HCT116 (cell line): ENCODE measurements around the gene ZNF582. TPM values are rescaled to one million over a fixed set of nuclear protein-coding genes. Genes with fewer than 3 reads are reported as not detected.

Experiments
- ATAC-seq: fragments of 200-7000 bp; cut with Tn5 transposase; 2 replicates; pipeline ENCODE4 v1.9.1; 2020; ENCODE audit warnings: mild to moderate bottlenecking, moderate library complexity
- BruUV-seq: library from RNA; stranded (reverse); fragments of 400-500 nt; replicated peaks from 2 replicates; lab custom pipeline; 2021; lab: Mats Ljungman, UMichigan
- CTCF ChIA-PET: fragments of 300-600 bp; sonication (Branson Sonifier 250); formaldehyde crosslinking; loops from one replicate; lab custom pipeline; 2021; ENCODE audit warnings: antibody characterized with exemption; lab: Charles Lee
- POLR2A ChIA-PET: fragments of 300-600, 350-600 bp; sonication (Branson Sonifier 250); formaldehyde crosslinking; loops from one replicate; lab custom pipeline; 2021; ENCODE audit warnings: antibody characterized with exemption; lab: Charles Lee
- RAD21 ChIA-PET, 2 experiments: fragments of 300-600 bp; sonication (Branson Sonifier 250); formaldehyde crosslinking; loops; one replicate each; lab custom pipeline; 2023; ENCODE audit warnings: low total read pairs in 2 of 2; ENCODE audit not compliant: uncharacterized antibody in 2 of 2, unreplicated experiment in 2 of 2, low non-redundant PET in 1 of 2; lab: Charles Lee
- DNase-seq: peaks from one replicate; pipeline ENCODE4 v3.0.0-alpha.2; 2010; ENCODE audit warnings: low read depth, low spot score
- H2AFZ ChIP-seq: fragments of 200-600 bp; shearing (Covaris generic), sonication (generic); 2 replicates; pipeline ENCODE4 v1.6.1; 2017; ENCODE audit warnings: low read depth, mixed run types, mixed read lengths, antibody characterized with exemption, low read length; ENCODE audit not compliant: poor library complexity, severe bottlenecking
- H3K27ac ChIP-seq: 2 replicates; pipeline ENCODE4 v1.5.1; 2012; ENCODE audit warnings: low read depth, low read length
- H3K27me3 ChIP-seq: fragments of 200-600 bp; sonication (generic); 2 replicates; pipeline ENCODE4 v1.6.1; 2016; ENCODE audit warnings: mixed run types, low read length, mixed read lengths; ENCODE audit not compliant: insufficient read depth
- H3K36me3 ChIP-seq, 2 experiments: fragments of 200-500 bp in 1 of 2; fragments of 200-600 bp in 1 of 2; sonication (Bioruptor generic) in 1 of 2; sonication (generic) in 1 of 2; 2 replicates each; pipeline versions ENCODE4 v1.5.1 to v1.6.1; 2014 to 2016; ENCODE audit warnings: low read length in 2 of 2, inconsistent platforms in 1 of 2, mixed read lengths in 1 of 2, mixed run types in 1 of 2; ENCODE audit not compliant: insufficient read depth in 2 of 2, control insufficient read depth in 1 of 2
- H3K4me1 ChIP-seq, 2 experiments: fragments of 200-600 bp in 1 of 2; sonication (generic) in 1 of 2; 2 replicates each; pipeline versions ENCODE4 v1.5.1 to v1.6.1; 2012 to 2017; ENCODE audit warnings: low read length in 2 of 2, inconsistent platforms in 1 of 2, mild to moderate bottlenecking in 1 of 2, mixed read lengths in 1 of 2, mixed run types in 1 of 2, moderate library complexity in 1 of 2; ENCODE audit not compliant: insufficient read depth in 2 of 2, control insufficient read depth in 1 of 2
- H3K4me2 ChIP-seq: fragments of 200-600 bp; sonication (generic); 2 replicates; pipeline ENCODE4 v1.6.1; 2017; ENCODE audit warnings: mixed run types, low read length, mixed read lengths
- H3K4me3 ChIP-seq, 2 experiments: fragments of 200-600 bp in 1 of 2; sonication (generic) in 1 of 2; replicated peaks in 1 of 2; 2 replicates each; pipeline ENCODE4 v1.5.1; 2011 to 2016; ENCODE audit warnings: low read length in 2 of 2, control low read depth in 1 of 2, low read depth in 1 of 2, mild to moderate bottlenecking in 1 of 2, mixed read lengths in 1 of 2, mixed run types in 1 of 2
- H3K79me2 ChIP-seq: fragments of 200-600 bp; sonication (generic); 2 replicates; pipeline ENCODE4 v1.6.1; 2017; ENCODE audit warnings: mild to moderate bottlenecking, mixed run types, low read length, moderate library complexity, mixed read lengths; ENCODE audit not compliant: insufficient read depth
- H3K9ac ChIP-seq: fragments of 200-600 bp; sonication (generic); 2 replicates; pipeline ENCODE4 v1.6.1; 2016; ENCODE audit warnings: low read length, mixed read lengths
- H3K9me2 ChIP-seq: fragments of 200-600 bp; sonication (generic), shearing (Covaris generic); 2 replicates; pipeline ENCODE4 v1.6.1; 2017; ENCODE audit warnings: mixed run types, mild to moderate bottlenecking, moderate library complexity; ENCODE audit not compliant: insufficient read depth
- H3K9me3 ChIP-seq, 2 experiments: fragments of 200-500 bp in 1 of 2; fragments of 200-600 bp in 1 of 2; sonication (Bioruptor generic) in 1 of 2; sonication (generic) in 1 of 2; 2 replicates each; pipeline ENCODE4 v1.6.1; 2014 to 2017; ENCODE audit warnings: low read length in 2 of 2, mixed read lengths in 2 of 2, inconsistent platforms in 1 of 2, low read depth in 1 of 2, mild to moderate bottlenecking in 1 of 2, mixed run types in 1 of 2, moderate library complexity in 1 of 2; ENCODE audit not compliant: control insufficient read depth in 1 of 2, insufficient read depth in 1 of 2
- H4K20me1 ChIP-seq: fragments of 200-600 bp; sonication (generic), shearing (Covaris generic); 2 replicates; pipeline ENCODE4 v1.6.1; 2017; ENCODE audit warnings: mixed run types, mild to moderate bottlenecking, moderate library complexity; ENCODE audit not compliant: insufficient read depth
- CBX3 ChIP-seq: IDR thresholded peaks from 2 replicates; pipeline ENCODE4 v1.6.1; 2012; ENCODE audit warnings: low read depth
- EGR1 ChIP-seq: IDR thresholded peaks from 2 replicates; pipeline ENCODE4 v1.6.1; 2012; ENCODE audit warnings: low read depth
- EZH2 ChIP-seq: fragments of 200-600 bp; sonication (generic); IDR thresholded peaks from 2 replicates; pipeline ENCODE4 v1.6.1; 2017; ENCODE audit warnings: antibody characterized with exemption, mixed run types
- FOSL1 ChIP-seq: IDR thresholded peaks from 2 replicates; pipeline ENCODE4 v1.6.1; 2012; ENCODE audit warnings: low read depth
- POLR2AphosphoS5 ChIP-seq: IDR thresholded peaks from 2 replicates; pipeline ENCODE4 v1.6.1; 2011; ENCODE audit warnings: mild to moderate bottlenecking, low read depth, low read length, moderate library complexity
- SP1 ChIP-seq: IDR thresholded peaks from 2 replicates; pipeline ENCODE4 v1.6.1; 2012; ENCODE audit warnings: low read depth
- TCF7L2 ChIP-seq: IDR thresholded peaks from 2 replicates; pipeline ENCODE4 v1.7.0; 2011; ENCODE audit warnings: borderline replicate concordance, inconsistent platforms; ENCODE audit not compliant: insufficient read depth, insufficient read length; ENCODE audit errors: extremely low read depth
- ZNF274 ChIP-seq: fragments of 200-500 bp; sonication (Bioruptor generic); IDR thresholded peaks from 2 replicates; pipeline ENCODE4 v1.6.1; 2014; ENCODE audit warnings: mild to moderate bottlenecking, low read depth, low read length, inconsistent platforms
- intact Hi-C: fragments of 100-400 bp; cut with micrococcal nuclease; formaldehyde crosslinking; loops from 2 replicates; pipeline ENCODE4 v1.10.0; 2022
- total RNA-seq: library from RNA; stranded (reverse); gene quantifications from one replicate; pipeline ENCODE4 v1.2.1, GENCODE V29; 2021; ENCODE audit not compliant: unreplicated experiment
- TF ChIP-seq, protein P1 (sequence below): IDR thresholded peaks from 2 replicates; pipeline ENCODE4 v1.6.1; 2011; ENCODE audit warnings: mild to moderate bottlenecking, low read length, moderate library complexity; ENCODE audit not compliant: insufficient replicate concordance; ENCODE audit errors: extremely low read depth
- TF ChIP-seq, protein P2 (sequence below): IDR thresholded peaks from 2 replicates; pipeline ENCODE4 v1.6.1; 2012; ENCODE audit warnings: low read depth

ZNF582 gene
- total RNA-seq, 1 experiment from 2014 or later = not detected

GRCh38 chr19:56347163-56347778 lies 46.1 kb downstream of the ZNF582 start:
- H3K9me2 ChIP-seq = no peaks in the 10 kb centered on the region
- H3K4me1 ChIP-seq = no peaks in the 10 kb centered on the region
- ChIA-PET CTCF (interaction anchor here (1.2 to 2.8 kb wide), 4 partner anchors 14 to 281 kb away, joined by 3 to 18 read pairs (median 9); no protein-coding TSS in a partner anchor), POLR2A (no interaction called here), RAD21 (interaction anchor here in 1 of 2 experiments (0.6 kb wide), 1 partner anchor 21 kb away, joined by 3 read pairs; no protein-coding TSS in a partner anchor)
- H3K4me3 ChIP-seq = no peak overlapping the region
- no peaks in the 10 kb centered on the region for H4K20me1 ChIP-seq
- peaks cover 0 to 5% of the 10 kb centered on the region in 2 experiments; a peak in 2 of 4 replicates for H3K9me3 ChIP-seq
- ATAC-seq (no peak), DNase-seq (no peak)
- no peak overlapping the region for H2AFZ ChIP-seq
- intact Hi-C loops = no loop called here
- no peaks in the 10 kb centered on the region for H3K36me3 ChIP-seq
- H3K27me3 ChIP-seq = no peaks in the 10 kb centered on the region
- BruUV-seq = no TSS peak
- no peak overlapping the region for H3K27ac ChIP-seq
- H3K79me2 ChIP-seq = no peaks in the 10 kb centered on the region
- no peak overlapping the region for H3K4me2 ChIP-seq
- TF ChIP-seq EGR1 (no peak), CBX3 (no peak), TCF7L2 (no peak), FOSL1 (no peak), SP1 (no peak)
- no peak overlapping the region for H3K9ac ChIP-seq

GRCh38 chr19:56341948-56342347 lies 51.4 kb downstream of the ZNF582 start:
- H3K9me3 ChIP-seq = peaks cover 4 to 12% of the 10 kb centered on the region in 2 experiments; a peak in 2 of 4 replicates
- ATAC-seq (no peak), DNase-seq (no peak)
- no peaks in the 10 kb centered on the region for H3K79me2 ChIP-seq
- BruUV-seq = no TSS peak
- H3K36me3 ChIP-seq = no peaks in the 10 kb centered on the region
- no peaks in the 10 kb centered on the region for H3K9me2 ChIP-seq
- TF ChIP-seq, protein P1, sequence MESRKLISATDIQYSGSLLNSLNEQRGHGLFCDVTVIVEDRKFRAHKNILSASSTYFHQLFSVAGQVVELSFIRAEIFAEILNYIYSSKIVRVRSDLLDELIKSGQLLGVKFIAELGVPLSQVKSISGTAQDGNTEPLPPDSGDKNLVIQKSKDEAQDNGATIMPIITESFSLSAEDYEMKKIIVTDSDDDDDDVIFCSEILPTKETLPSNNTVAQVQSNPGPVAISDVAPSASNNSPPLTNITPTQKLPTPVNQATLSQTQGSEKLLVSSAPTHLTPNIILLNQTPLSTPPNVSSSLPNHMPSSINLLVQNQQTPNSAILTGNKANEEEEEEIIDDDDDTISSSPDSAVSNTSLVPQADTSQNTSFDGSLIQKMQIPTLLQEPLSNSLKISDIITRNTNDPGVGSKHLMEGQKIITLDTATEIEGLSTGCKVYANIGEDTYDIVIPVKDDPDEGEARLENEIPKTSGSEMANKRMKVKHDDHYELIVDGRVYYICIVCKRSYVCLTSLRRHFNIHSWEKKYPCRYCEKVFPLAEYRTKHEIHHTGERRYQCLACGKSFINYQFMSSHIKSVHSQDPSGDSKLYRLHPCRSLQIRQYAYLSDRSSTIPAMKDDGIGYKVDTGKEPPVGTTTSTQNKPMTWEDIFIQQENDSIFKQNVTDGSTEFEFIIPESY = no peak
- TF ChIP-seq POLR2AphosphoS5 (no peak), ZNF274 (no peak), EZH2 (no peak)
- TF ChIP-seq, protein P2, sequence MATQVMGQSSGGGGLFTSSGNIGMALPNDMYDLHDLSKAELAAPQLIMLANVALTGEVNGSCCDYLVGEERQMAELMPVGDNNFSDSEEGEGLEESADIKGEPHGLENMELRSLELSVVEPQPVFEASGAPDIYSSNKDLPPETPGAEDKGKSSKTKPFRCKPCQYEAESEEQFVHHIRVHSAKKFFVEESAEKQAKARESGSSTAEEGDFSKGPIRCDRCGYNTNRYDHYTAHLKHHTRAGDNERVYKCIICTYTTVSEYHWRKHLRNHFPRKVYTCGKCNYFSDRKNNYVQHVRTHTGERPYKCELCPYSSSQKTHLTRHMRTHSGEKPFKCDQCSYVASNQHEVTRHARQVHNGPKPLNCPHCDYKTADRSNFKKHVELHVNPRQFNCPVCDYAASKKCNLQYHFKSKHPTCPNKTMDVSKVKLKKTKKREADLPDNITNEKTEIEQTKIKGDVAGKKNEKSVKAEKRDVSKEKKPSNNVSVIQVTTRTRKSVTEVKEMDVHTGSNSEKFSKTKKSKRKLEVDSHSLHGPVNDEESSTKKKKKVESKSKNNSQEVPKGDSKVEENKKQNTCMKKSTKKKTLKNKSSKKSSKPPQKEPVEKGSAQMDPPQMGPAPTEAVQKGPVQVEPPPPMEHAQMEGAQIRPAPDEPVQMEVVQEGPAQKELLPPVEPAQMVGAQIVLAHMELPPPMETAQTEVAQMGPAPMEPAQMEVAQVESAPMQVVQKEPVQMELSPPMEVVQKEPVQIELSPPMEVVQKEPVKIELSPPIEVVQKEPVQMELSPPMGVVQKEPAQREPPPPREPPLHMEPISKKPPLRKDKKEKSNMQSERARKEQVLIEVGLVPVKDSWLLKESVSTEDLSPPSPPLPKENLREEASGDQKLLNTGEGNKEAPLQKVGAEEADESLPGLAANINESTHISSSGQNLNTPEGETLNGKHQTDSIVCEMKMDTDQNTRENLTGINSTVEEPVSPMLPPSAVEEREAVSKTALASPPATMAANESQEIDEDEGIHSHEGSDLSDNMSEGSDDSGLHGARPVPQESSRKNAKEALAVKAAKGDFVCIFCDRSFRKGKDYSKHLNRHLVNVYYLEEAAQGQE = no peak
- no peak overlapping the region for H3K27ac ChIP-seq
- ChIA-PET POLR2A (no interaction called here), RAD21 (no interaction called here), CTCF (no interaction called here)
- intact Hi-C loops = no loop called here
- no peak overlapping the region for H3K9ac ChIP-seq
- no peaks in the 10 kb centered on the region for H3K4me1 ChIP-seq
- no peaks in the 10 kb centered on the region for H3K27me3 ChIP-seq
- H3K4me2 ChIP-seq = no peak overlapping the region
- H3K4me3 ChIP-seq = no peak overlapping the region
- H2AFZ ChIP-seq = no peak overlapping the region
- H4K20me1 ChIP-seq = no peaks in the 10 kb centered on the region
